ENCODE results near the gene HRH4.

- TF ChIP-seq CTCF (IDR thresholded peaks at IDR 0.05) (no peak), POLR2A (IDR thresholded peaks at IDR 0.05) (no peak)
Measured at GRCh38 chr18:24509435-24509834, 49.0 kb downstream of the HRH4 start.

Measured in lower leg skin (tissue), 3 donors.